PFSK-1 (cell line): ENCODE results near the gene ZNF320.

Experiments
- FOXP2 ChIP-seq: optimal IDR thresholded peaks from 2 replicates; pipeline ENCODE3; 2011; ENCODE audit warnings: borderline replicate concordance, control low read depth, inconsistent platforms; ENCODE audit not compliant: insufficient read depth; ENCODE audit errors: extremely low read length, extremely low read depth
- POLR2AphosphoS5 ChIP-seq: IDR thresholded peaks from 2 replicates; pipeline ENCODE4 v1.6.1; 2012; ENCODE audit warnings: low read depth, mild to moderate bottlenecking, control low read depth, low read length, moderate library complexity
- SIN3A ChIP-seq: IDR thresholded peaks from 2 replicates; pipeline ENCODE4 v1.6.1; 2012; ENCODE audit warnings: mild to moderate bottlenecking, low read length, moderate library complexity, borderline replicate concordance; ENCODE audit not compliant: insufficient read depth
- TAF1 ChIP-seq: IDR thresholded peaks from 2 replicates; pipeline ENCODE4 v1.6.1; 2012; ENCODE audit warnings: low read length, control low read depth, borderline replicate concordance; ENCODE audit not compliant: insufficient read depth
- TF ChIP-seq, protein P1 (sequence below), 2 experiments: IDR thresholded peaks; 2 replicates each; pipeline versions ENCODE4 v1.6.1 to v1.8.0; 2011 to 2012; ENCODE audit warnings: low read depth in 2 of 2, low read length in 2 of 2, control low read depth in 1 of 2, inconsistent platforms in 1 of 2, mild to moderate bottlenecking in 1 of 2, moderate library complexity in 1 of 2; ENCODE audit not compliant: insufficient read depth in 1 of 2

The ZNF320 gene

DNA sequence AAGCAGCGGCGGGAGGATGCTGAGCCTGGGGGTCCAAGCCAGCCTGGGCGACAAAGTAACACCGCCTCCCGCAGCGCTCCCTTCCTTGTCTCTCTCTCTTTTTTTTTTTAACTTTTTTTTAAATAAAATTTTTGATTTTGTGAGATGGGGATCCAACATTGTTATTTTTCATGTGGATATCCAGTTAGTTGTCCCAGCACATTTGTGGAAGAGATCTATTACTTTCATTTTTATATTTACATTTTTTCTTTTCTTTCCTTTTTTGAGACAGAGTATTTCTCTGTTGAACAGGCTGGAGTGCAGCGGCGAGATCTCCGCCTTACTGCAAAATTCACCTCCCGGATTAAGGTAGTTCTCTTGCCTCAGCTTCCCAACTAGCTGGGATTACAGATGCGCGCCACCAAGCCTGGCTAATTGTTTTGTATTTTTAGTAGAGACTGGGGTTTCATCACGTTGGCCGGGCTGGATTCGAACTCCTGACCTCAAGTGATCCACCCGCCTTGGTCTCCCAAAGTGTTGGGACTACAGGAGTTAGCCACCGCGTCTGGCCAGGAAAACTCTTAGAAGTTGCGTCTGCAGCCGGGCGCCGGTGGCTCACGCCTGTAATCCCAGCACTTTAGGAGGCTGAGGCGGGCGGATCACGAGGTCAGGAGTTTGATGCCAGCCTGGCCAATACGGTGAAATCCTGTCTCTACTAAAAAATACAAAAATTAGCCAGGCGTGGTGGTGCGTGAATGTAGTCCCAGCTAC is 45.9 kb upstream of the ZNF320 start:
- TF ChIP-seq POLR2AphosphoS5: no peak
- TF ChIP-seq SIN3A: no peak
- TF ChIP-seq TAF1: no peak
- TF ChIP-seq, protein P1, sequence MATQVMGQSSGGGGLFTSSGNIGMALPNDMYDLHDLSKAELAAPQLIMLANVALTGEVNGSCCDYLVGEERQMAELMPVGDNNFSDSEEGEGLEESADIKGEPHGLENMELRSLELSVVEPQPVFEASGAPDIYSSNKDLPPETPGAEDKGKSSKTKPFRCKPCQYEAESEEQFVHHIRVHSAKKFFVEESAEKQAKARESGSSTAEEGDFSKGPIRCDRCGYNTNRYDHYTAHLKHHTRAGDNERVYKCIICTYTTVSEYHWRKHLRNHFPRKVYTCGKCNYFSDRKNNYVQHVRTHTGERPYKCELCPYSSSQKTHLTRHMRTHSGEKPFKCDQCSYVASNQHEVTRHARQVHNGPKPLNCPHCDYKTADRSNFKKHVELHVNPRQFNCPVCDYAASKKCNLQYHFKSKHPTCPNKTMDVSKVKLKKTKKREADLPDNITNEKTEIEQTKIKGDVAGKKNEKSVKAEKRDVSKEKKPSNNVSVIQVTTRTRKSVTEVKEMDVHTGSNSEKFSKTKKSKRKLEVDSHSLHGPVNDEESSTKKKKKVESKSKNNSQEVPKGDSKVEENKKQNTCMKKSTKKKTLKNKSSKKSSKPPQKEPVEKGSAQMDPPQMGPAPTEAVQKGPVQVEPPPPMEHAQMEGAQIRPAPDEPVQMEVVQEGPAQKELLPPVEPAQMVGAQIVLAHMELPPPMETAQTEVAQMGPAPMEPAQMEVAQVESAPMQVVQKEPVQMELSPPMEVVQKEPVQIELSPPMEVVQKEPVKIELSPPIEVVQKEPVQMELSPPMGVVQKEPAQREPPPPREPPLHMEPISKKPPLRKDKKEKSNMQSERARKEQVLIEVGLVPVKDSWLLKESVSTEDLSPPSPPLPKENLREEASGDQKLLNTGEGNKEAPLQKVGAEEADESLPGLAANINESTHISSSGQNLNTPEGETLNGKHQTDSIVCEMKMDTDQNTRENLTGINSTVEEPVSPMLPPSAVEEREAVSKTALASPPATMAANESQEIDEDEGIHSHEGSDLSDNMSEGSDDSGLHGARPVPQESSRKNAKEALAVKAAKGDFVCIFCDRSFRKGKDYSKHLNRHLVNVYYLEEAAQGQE (IDR thresholded peaks at IDR 0.05; ENCODE audit: insufficient read depth in 1 of 2, low read depth in 2 of 2, low read length in 2 of 2): no peak

DNA sequence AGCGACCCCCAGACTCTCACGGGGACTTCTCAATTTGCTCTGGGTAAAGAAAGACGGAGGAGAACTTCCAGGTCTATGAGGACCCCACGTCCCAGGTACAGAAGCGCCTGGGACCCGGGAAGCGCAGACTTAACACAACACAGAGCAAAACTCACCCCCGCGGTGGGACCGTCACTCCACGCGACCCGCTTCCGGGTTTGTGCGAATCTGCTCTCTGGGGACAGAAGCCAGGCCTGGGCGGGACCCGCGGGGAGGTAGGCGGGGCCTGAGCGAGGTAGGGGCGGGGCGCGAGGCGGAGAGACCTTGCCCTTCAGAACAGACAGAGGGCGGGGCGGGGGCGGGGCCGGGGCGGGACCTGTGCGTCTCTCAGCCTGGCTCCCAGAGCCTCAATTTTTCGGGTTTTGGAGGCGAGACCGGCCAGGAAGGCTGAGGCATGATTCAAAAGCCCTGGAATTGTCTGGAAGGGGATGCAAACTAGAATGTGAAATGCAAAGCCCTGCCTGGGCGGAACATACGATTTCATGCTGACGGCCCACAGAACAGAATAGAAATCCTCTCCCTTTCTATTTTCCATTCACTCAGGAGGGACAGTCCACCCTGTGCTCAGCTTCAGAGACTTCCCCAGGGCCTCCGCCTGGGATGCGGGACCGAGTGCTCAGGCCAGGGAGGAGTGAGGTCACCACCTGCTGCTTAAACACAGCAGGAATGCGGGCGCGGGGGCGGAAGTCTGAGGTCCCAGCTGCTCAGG is 45.1 kb upstream of the ZNF320 start:
- no peak for TF ChIP-seq POLR2AphosphoS5
- TF ChIP-seq, protein P1 (IDR thresholded peaks at IDR 0.05; ENCODE audit: insufficient read depth in 1 of 2, low read depth in 2 of 2, low read length in 2 of 2): no peak

DNA sequence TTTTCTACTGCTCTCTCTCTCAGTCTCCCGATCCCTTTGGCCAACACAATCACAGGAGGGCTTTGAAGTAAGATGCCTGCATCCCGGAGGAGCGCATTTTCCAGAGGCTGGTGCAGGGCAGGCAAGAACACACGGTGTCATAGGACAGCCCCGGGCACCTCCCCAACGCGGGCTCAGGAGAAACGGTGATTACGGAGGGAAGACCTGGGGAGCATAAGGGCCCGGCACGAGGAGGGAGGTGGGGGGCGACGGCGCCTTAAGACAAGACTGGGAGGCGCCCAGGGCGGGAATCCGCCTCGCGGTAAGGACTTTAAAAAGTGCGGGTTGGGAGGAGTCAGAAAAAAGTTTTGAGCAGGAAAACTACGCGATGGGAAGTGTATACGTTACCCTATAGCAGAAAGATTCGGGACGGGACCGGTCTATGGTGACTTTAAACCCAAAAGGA is 44.5 kb upstream of the ZNF320 start:
- TF ChIP-seq TAF1 (no peak), POLR2AphosphoS5 (no peak), SIN3A (no peak), FOXP2 (no peak)
- TF ChIP-seq, protein P1 (IDR thresholded peaks at IDR 0.05; ENCODE audit: insufficient read depth in 1 of 2, low read depth in 2 of 2, low read length in 2 of 2): no peak

DNA sequence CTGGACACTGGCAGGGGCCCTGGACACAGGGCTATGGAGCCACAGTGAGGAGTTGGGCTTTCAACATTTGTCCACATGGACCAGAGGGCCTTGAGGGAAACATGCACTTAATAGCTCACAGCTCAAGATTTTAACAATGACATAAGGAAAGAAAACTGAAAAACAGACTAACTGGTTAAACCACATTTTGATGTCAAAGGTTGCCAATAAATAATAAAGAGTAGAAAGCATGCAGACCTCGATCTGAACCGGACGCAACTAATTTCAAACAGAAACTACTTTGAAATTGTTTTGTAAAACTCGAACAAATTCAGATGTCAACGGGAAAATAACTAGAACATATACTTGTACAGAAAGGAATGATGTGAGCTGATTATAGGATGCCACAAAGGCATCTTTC is 41.3 kb upstream of the ZNF320 start:
- TF ChIP-seq, protein P1 (IDR thresholded peaks at IDR 0.05; ENCODE audit: insufficient read depth in 1 of 2, low read depth in 2 of 2, low read length in 2 of 2): no peak
- TF ChIP-seq SIN3A: no peak
- no peak for TF ChIP-seq POLR2AphosphoS5
- no peak for TF ChIP-seq TAF1
- no peak for TF ChIP-seq FOXP2

DNA sequence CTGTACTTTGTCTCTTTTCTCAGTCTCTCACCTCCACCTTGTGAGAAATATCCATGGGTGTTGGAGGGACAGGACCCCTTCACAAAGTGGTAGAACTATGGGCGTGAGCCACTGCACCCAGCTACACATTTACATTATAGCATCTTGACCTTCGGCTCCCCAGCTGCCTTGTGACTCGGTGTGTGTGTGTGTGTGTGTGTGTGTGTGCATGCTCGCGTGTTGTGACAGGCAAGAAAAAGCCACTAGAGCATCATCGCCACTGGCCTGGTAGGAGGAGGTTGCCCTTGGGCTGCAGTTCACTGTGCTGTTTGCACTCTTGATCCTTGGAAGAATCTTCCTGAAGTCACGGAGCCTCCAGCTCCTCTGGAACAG is 39.5 kb upstream of the ZNF320 start:
- no peak for TF ChIP-seq SIN3A
- TF ChIP-seq POLR2AphosphoS5: no peak
- TF ChIP-seq TAF1: no peak
- TF ChIP-seq, protein P1 (IDR thresholded peaks at IDR 0.05; ENCODE audit: insufficient read depth in 1 of 2, low read depth in 2 of 2, low read length in 2 of 2): no peak
- no peak for TF ChIP-seq FOXP2
